ENCODE measurements around the gene TEX55.
"Not testable (repeated sequence)": the region's sequence is repeated elsewhere in the genome, so short reads cannot be mapped to it uniquely, and the experiment has no call there.

TEX55 gene

DNA sequence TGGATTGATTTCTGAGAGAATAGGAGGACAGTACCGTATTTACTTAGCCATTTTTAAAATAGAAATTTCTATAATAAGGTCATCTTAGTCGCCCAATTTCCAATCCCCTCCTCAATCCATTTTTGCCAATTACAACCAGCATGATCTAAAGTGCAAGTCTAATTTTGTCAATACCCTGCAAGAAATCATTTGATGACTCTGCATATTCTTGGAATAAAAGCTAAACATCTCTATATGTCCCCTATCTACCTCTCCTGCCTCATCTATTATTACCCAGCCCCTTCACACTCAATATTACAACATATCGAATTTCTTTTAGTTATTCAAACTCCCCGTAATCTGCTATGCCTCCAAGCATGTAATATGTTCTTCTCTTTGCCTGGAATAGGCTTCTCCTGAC, 41.9 kb upstream of the TEX55 start:
- H3K4me3 ChIP-seq (replicated peaks; ENCODE audit: insufficient read depth, low read length): no peak overlapping the region
- no peak overlapping the region for H3K27ac ChIP-seq (replicated peaks)
- TF ChIP-seq SPI1 (IDR thresholded peaks at IDR 0.05; ENCODE audit: borderline replicate concordance, low read depth) (no peak), GABPA (IDR thresholded peaks at IDR 0.05; ENCODE audit: low read depth) (no peak), POLR2AphosphoS5 (IDR thresholded peaks at IDR 0.05; ENCODE audit: low read depth) (no peak)
- TF ChIP-seq, protein P1, sequence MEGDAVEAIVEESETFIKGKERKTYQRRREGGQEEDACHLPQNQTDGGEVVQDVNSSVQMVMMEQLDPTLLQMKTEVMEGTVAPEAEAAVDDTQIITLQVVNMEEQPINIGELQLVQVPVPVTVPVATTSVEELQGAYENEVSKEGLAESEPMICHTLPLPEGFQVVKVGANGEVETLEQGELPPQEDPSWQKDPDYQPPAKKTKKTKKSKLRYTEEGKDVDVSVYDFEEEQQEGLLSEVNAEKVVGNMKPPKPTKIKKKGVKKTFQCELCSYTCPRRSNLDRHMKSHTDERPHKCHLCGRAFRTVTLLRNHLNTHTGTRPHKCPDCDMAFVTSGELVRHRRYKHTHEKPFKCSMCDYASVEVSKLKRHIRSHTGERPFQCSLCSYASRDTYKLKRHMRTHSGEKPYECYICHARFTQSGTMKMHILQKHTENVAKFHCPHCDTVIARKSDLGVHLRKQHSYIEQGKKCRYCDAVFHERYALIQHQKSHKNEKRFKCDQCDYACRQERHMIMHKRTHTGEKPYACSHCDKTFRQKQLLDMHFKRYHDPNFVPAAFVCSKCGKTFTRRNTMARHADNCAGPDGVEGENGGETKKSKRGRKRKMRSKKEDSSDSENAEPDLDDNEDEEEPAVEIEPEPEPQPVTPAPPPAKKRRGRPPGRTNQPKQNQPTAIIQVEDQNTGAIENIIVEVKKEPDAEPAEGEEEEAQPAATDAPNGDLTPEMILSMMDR (IDR thresholded peaks at IDR 0.05; ENCODE audit: insufficient read depth, low read length): no peak
- TF ChIP-seq, protein P2, sequence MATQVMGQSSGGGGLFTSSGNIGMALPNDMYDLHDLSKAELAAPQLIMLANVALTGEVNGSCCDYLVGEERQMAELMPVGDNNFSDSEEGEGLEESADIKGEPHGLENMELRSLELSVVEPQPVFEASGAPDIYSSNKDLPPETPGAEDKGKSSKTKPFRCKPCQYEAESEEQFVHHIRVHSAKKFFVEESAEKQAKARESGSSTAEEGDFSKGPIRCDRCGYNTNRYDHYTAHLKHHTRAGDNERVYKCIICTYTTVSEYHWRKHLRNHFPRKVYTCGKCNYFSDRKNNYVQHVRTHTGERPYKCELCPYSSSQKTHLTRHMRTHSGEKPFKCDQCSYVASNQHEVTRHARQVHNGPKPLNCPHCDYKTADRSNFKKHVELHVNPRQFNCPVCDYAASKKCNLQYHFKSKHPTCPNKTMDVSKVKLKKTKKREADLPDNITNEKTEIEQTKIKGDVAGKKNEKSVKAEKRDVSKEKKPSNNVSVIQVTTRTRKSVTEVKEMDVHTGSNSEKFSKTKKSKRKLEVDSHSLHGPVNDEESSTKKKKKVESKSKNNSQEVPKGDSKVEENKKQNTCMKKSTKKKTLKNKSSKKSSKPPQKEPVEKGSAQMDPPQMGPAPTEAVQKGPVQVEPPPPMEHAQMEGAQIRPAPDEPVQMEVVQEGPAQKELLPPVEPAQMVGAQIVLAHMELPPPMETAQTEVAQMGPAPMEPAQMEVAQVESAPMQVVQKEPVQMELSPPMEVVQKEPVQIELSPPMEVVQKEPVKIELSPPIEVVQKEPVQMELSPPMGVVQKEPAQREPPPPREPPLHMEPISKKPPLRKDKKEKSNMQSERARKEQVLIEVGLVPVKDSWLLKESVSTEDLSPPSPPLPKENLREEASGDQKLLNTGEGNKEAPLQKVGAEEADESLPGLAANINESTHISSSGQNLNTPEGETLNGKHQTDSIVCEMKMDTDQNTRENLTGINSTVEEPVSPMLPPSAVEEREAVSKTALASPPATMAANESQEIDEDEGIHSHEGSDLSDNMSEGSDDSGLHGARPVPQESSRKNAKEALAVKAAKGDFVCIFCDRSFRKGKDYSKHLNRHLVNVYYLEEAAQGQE (IDR thresholded peaks at IDR 0.05; ENCODE audit: insufficient replicate concordance, low read depth): no peak

DNA sequence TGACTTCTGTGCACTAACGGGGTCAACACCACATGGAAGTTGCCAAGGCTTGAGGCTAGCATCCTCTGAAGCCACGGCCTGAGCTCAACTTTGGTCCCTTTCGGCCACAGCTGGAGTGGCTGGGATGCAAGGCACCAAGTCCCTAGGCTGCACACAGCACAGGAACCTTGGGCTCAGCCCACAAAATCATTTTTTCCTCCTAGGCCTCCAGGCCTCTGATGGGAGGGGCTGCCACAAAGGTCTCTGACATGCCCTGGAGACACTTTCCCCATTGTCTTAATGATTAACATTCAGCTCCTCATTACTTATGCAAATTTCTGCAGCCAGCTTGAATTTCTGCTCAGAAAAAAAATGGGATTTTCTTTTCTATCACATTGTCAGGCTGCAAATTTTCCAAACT, 27.6 kb upstream of the TEX55 start:
- DNase-seq (ENCODE audit: low read depth in 1 of 2, low spot score in 1 of 2); H3K4me3 ChIP-seq (replicated peaks; ENCODE audit: insufficient read depth, low read length); H3K27me3 ChIP-seq (ENCODE audit: insufficient read depth, poor library complexity, severe bottlenecking); H3K27ac ChIP-seq (replicated peaks): not testable (repeated sequence)

More for the DNA sequence above, 41.9 kb upstream of the TEX55 start:
- DNase-seq (ENCODE audit: low read depth in 1 of 2, low spot score in 1 of 2): no peak
- no peaks in the 10 kb centered on the region for H3K27me3 ChIP-seq (ENCODE audit: insufficient read depth, poor library complexity, severe bottlenecking)

DNA sequence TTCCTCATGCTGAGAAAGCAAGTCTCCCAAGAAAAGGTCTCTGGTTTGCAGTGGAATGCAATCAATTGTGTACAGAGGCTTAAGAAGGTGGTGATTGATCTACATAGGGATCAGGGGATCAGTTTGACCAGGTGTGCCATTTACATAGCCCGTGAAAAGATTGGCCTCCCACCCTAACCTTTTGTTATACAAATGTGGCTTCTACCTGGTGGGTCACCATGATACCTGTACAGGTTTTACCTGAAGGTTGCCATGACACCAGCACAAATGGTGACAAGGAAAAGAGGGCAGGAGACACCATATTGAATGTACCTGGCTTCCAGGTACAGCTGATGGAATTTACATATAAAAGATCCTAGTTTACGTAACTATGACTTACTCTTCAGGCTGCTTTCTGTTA, 25.5 kb upstream of the TEX55 start:
- no peak overlapping the region for H3K4me3 ChIP-seq (replicated peaks; ENCODE audit: insufficient read depth, low read length)
- no peak for DNase-seq (ENCODE audit: low read depth in 1 of 2, low spot score in 1 of 2)
- no peak for TF ChIP-seq POLR2AphosphoS5 (IDR thresholded peaks at IDR 0.05; ENCODE audit: low read depth)
- TF ChIP-seq GABPA (IDR thresholded peaks at IDR 0.05; ENCODE audit: low read depth): no peak
- TF ChIP-seq, protein P1 (IDR thresholded peaks at IDR 0.05; ENCODE audit: insufficient read depth, low read length): no peak
- TF ChIP-seq, protein P2 (IDR thresholded peaks at IDR 0.05; ENCODE audit: insufficient replicate concordance, low read depth): no peak
- TF ChIP-seq SPI1 (IDR thresholded peaks at IDR 0.05; ENCODE audit: borderline replicate concordance, low read depth): no peak
- no peaks in the 10 kb centered on the region for H3K27me3 ChIP-seq (ENCODE audit: insufficient read depth, poor library complexity, severe bottlenecking)
- no peak overlapping the region for H3K27ac ChIP-seq (replicated peaks)

DNA sequence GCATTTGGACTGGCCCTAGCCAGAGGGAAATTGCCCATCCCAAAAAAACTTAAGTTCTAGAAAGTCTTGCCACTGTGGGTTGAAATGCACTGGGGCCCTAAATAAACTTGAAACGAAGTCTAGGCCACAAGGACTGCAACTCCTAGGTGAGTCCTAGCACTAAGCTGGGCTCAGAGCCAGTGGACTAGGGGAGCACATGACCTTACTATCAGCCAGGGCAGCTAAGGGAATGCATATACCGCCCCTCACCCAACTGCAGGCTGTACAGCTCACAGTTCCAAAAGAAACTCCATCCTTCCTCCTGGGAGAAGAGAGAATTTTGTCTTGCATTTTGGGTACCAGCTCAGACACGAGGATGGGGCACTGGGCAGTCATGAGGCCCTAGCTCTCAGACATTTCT, 23.6 kb upstream of the TEX55 start:
- no peak for DNase-seq (ENCODE audit: low read depth in 1 of 2, low spot score in 1 of 2)
- H3K27me3 ChIP-seq (ENCODE audit: insufficient read depth, poor library complexity, severe bottlenecking): no peaks in the 10 kb centered on the region
- H3K4me3 ChIP-seq (replicated peaks; ENCODE audit: insufficient read depth, low read length): no peak overlapping the region
- H3K27ac ChIP-seq (replicated peaks): no peak overlapping the region
- no peak for TF ChIP-seq GABPA (IDR thresholded peaks at IDR 0.05; ENCODE audit: low read depth)
- TF ChIP-seq SPI1 (IDR thresholded peaks at IDR 0.05; ENCODE audit: borderline replicate concordance, low read depth): no peak
- TF ChIP-seq POLR2AphosphoS5 (IDR thresholded peaks at IDR 0.05; ENCODE audit: low read depth): no peak

DNA sequence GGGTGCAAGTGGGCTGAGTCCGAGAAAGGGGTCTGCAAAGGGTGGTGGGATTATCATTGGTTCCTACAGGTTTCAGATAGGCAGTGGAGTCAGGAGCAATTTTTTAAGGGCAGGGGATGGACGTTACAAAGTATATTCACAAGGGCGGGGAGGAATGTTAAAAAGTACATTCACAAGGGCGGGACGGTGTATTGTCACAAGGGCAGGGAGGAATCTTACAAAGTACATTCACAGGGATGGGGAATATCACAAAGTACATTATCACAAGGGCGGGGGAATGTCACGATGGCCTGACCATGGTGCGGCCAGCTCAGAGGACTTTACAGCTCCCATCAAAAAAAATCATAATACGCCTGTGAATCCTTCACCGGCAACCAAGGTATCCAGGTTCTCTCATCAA, 20.6 kb upstream of the TEX55 start:
- H3K27ac ChIP-seq (replicated peaks): no peak overlapping the region
- DNase-seq (ENCODE audit: low read depth in 1 of 2, low spot score in 1 of 2): no peak
- no peak overlapping the region for H3K4me3 ChIP-seq (replicated peaks; ENCODE audit: insufficient read depth, low read length)
- H3K27me3 ChIP-seq (ENCODE audit: insufficient read depth, poor library complexity, severe bottlenecking): no peaks in the 10 kb centered on the region
- TF ChIP-seq, protein P2 (IDR thresholded peaks at IDR 0.05; ENCODE audit: insufficient replicate concordance, low read depth): no peak
- TF ChIP-seq GABPA (IDR thresholded peaks at IDR 0.05; ENCODE audit: low read depth) (no peak), SPI1 (IDR thresholded peaks at IDR 0.05; ENCODE audit: borderline replicate concordance, low read depth) (no peak), POLR2AphosphoS5 (IDR thresholded peaks at IDR 0.05; ENCODE audit: low read depth) (no peak)
- TF ChIP-seq, protein P1 (IDR thresholded peaks at IDR 0.05; ENCODE audit: insufficient read depth, low read length): no peak
